H1 (cell line): ENCODE data around the gene RERE.

Source experiments
- CBX8 ChIP-seq: fragments of 300-800, 300-1000 bp; sonication (generic); IDR thresholded peaks from 2 replicates; pipeline ENCODE4 v1.7.1; 2016; ENCODE audit warnings: low read depth, low read length, borderline replicate concordance
- RFX5 ChIP-seq: IDR thresholded peaks from 2 replicates; pipeline ENCODE4 v1.6.1; 2011; ENCODE audit warnings: low read depth, low read length, improper control_type of control experiment, borderline replicate concordance
- TF ChIP-seq, protein P1 (sequence below): IDR thresholded peaks from 2 replicates; pipeline ENCODE4 v1.6.1; 2012; ENCODE audit warnings: inconsistent platforms

DNA sequence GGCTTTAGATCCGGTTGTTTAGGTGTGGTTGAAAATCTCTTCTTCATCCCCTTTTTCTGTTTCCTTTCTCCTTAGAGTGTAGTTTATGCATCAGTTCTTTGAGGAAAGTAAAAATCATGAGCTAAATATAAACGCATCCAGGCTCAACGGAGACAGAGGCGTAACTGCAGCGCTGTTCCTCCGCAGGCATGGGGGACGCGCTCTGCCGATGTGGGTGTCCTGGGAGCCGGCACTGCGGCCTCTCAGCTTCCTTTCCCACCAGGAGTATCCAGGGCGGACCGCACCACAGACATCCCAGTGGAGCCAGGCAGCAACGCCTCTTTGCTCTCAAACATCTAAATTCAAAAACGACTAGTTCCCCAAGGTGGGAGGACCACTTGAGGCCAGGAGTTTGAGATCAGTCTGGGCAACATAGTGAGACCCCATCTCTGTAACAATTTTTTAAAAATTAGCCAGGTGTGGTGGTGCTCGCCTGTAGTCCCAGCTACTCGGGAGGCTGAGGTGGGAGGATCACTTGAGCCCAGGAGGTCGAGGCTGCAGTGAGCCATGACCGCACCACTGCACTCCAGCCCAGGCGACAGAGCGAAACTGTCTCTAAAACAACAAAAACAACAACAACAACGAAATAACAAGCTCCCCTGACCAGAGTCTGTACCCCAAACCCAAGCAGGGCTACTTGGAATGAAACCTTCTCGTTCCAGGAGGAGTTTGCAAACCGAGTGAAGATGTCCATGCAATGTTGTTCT lies 483.2 kb downstream of the RERE start:
- TF ChIP-seq CBX8 (no peak), RFX5 (no peak)
- TF ChIP-seq, protein P1, sequence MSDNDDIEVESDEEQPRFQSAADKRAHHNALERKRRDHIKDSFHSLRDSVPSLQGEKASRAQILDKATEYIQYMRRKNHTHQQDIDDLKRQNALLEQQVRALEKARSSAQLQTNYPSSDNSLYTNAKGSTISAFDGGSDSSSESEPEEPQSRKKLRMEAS: no peak
